Activated CD4-positive, alpha-beta T cell treated with anti-CD3 and anti-CD28 coated beads, Interleukin-2, amount 50 U/mL, for 1 hour (primary cell): Measurements from ENCODE around the gene ARHGAP6.

Experiments
- DNase-seq: peaks from one replicate; pipeline ENCODE4 v3.0.0-alpha.2; 2020

The ARHGAP6 gene

GRCh38 chrX:11422525-11422857, 243.2 kb downstream of the ARHGAP6 start:
- no peak for DNase-seq

GRCh38 chrX:11421805-11422524, 243.8 kb downstream of the ARHGAP6 start:
- DNase-seq = no peak

- DNase-seq = no peak
Observed at GRCh38 chrX:11420851-11421250, 244.9 kb downstream of the ARHGAP6 start.

GRCh38 chrX:11419102-11419501, 246.6 kb downstream of the ARHGAP6 start:
- no peak for DNase-seq

- DNase-seq = no peak
Observed at GRCh38 chrX:11416600-11416999, 249.1 kb downstream of the ARHGAP6 start.

GRCh38 chrX:11414091-11414490, 251.6 kb downstream of the ARHGAP6 start:
- no peak for DNase-seq

- DNase-seq = no peak
Observed at GRCh38 chrX:11412715-11413623, 252.8 kb downstream of the ARHGAP6 start.

- no peak for DNase-seq
Observed at GRCh38 chrX:11409957-11410356, 255.8 kb downstream of the ARHGAP6 start.

GRCh38 chrX:11408783-11409182, 256.9 kb downstream of the ARHGAP6 start:
- DNase-seq = no peak

- no peak for DNase-seq
Observed at GRCh38 chrX:11408109-11408405, 257.7 kb downstream of the ARHGAP6 start.

GRCh38 chrX:11407331-11408108, 258.2 kb downstream of the ARHGAP6 start:
- DNase-seq = no peak

- no peak for DNase-seq
Observed at GRCh38 chrX:11406109-11406765, 259.5 kb downstream of the ARHGAP6 start.

- no peak for DNase-seq
Observed at GRCh38 chrX:11403631-11404030, 262.1 kb downstream of the ARHGAP6 start.

- no peak for DNase-seq
Observed at GRCh38 chrX:11401966-11402365, 263.8 kb downstream of the ARHGAP6 start.

- DNase-seq = no peak
Observed at GRCh38 chrX:11399489-11400094, 266.1 kb downstream of the ARHGAP6 start.

- DNase-seq = no peak
Observed at GRCh38 chrX:11398785-11399184, 266.9 kb downstream of the ARHGAP6 start.

GRCh38 chrX:11398139-11398538, 267.6 kb downstream of the ARHGAP6 start:
- DNase-seq = no peak

- no peak for DNase-seq
Observed at GRCh38 chrX:11397680-11398079, 268.0 kb downstream of the ARHGAP6 start.

- DNase-seq = no peak
Observed at GRCh38 chrX:11395859-11396258, 269.9 kb downstream of the ARHGAP6 start.

GRCh38 chrX:11393949-11394654, 271.6 kb downstream of the ARHGAP6 start:
- DNase-seq = no peak

- no peak for DNase-seq
Observed at GRCh38 chrX:11386812-11387211, 278.9 kb downstream of the ARHGAP6 start.

- no peak for DNase-seq
Observed at GRCh38 chrX:11386001-11386523, 279.7 kb downstream of the ARHGAP6 start.
